Measurements from ENCODE around the gene JAZF1. TPM values are rescaled to one million over a fixed set of nuclear protein-coding genes. Genes with fewer than 3 reads are reported as not detected.

Gene JAZF1
- total and polyA plus RNA-seq, 2 experiments from 2014 or later, result 9.8 to 12.3 TPM

- Histone ChIP-seq H3K27me3 (peaks cover 7% of the 10 kb centered on the region), H3K4me1 (ENCODE audit: low read depth) (no peaks in the 10 kb centered on the region), H3K9me3 (ENCODE audit: low read depth) (no peaks in the 10 kb centered on the region), H3K36me3 (no peaks in the 10 kb centered on the region), H3K27ac (no peak overlapping the region), H3K4me3 (no peak overlapping the region)
- DNase-seq (ENCODE audit: low read depth in 1 of 2, low spot score in 1 of 2), result peak in 1 of 2 donors; percentile 7
- no peak for TF ChIP-seq CTCF (IDR thresholded peaks at IDR 0.05; ENCODE audit: low read depth, low read length)
These were observed 219.3 kb downstream of the JAZF1 start for GRCh38 chr7:27961255-27961654.

GRCh38 chr7:27960415-27960814 is 220.2 kb downstream of the JAZF1 start:
- H3K36me3 ChIP-seq, result no peaks in the 10 kb centered on the region
- no peak for TF ChIP-seq CTCF (IDR thresholded peaks at IDR 0.05; ENCODE audit: low read depth, low read length)
- DNase-seq (ENCODE audit: low read depth in 1 of 2, low spot score in 1 of 2), result no peak
- no peak overlapping the region for H3K4me3 ChIP-seq
- H3K4me1 ChIP-seq (ENCODE audit: low read depth), result no peaks in the 10 kb centered on the region
- peaks cover 4% of the 10 kb centered on the region for H3K27me3 ChIP-seq
- H3K9me3 ChIP-seq (ENCODE audit: low read depth), result no peaks in the 10 kb centered on the region
- H3K27ac ChIP-seq, result no peak overlapping the region

DNA sequence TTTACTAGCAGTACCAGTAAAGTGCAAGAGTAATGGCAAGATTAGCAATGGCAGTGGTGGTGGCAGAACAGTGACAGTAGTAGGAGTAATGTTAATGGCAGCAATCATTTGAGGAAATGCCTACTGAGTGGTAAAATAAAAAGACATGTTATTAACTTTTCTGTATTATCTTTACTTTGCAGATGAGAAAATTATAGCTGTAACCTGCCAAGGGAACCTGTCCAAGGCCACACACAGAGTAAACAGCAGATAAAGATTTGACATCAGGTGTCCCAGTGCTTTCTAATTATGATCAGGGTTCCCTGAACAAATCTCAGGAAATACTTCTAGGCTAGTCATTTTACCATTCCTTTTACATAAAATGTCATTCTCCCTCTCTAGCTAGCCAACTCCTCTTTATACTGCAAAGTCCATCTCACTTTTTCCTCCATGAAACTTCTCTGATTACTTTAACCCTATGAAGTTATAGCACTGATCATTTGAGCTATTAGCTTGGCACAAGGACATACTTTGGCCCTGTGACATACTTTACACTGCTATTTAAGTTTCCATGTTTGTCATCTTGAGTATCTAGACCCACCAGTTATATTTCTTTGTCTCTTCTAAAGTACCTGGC is 221.6 kb downstream of the JAZF1 start:
- H3K27ac ChIP-seq, result no peak overlapping the region
- H3K4me1 ChIP-seq (ENCODE audit: low read depth), result no peaks in the 10 kb centered on the region
- H3K27me3 ChIP-seq, result peaks cover 3% of the 10 kb centered on the region
- TF ChIP-seq CTCF (IDR thresholded peaks at IDR 0.05; ENCODE audit: low read depth, low read length), result no peak
- H3K9me3 ChIP-seq (ENCODE audit: low read depth), result no peaks in the 10 kb centered on the region
- no peaks in the 10 kb centered on the region for H3K36me3 ChIP-seq
- H3K4me3 ChIP-seq, result no peak overlapping the region
- no peak for DNase-seq (ENCODE audit: low read depth in 1 of 2, low spot score in 1 of 2)

DNA sequence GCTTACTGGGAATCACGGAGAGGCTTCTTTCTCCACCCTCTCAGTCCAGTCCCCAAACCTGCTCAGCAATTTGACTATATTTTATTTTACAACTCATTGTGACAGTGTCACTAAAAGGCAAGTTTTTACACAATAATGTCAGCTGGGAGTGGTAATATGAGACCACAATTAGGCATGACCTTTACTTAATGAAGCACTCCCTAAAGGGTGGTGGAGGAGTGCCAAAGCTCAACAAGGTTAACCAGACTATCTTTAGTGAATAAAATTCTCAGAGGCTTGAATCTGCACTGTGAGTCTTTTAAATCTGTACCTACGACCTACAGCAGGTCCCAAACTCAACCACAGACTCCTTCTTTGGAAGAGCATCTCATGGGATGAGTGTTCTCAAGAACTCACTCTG is 225.0 kb downstream of the JAZF1 start:
- H3K9me3 ChIP-seq (ENCODE audit: low read depth), result no peaks in the 10 kb centered on the region
- no peaks in the 10 kb centered on the region for H3K4me1 ChIP-seq (ENCODE audit: low read depth)
- no peak for DNase-seq (ENCODE audit: low read depth in 1 of 2, low spot score in 1 of 2)
- H3K27me3 ChIP-seq, result peaks cover 14% of the 10 kb centered on the region
- H3K36me3 ChIP-seq, result no peaks in the 10 kb centered on the region
- TF ChIP-seq CTCF (IDR thresholded peaks at IDR 0.05; ENCODE audit: low read depth, low read length), result no peak
- H3K4me3 ChIP-seq, result no peak overlapping the region
- no peak overlapping the region for H3K27ac ChIP-seq

DNA sequence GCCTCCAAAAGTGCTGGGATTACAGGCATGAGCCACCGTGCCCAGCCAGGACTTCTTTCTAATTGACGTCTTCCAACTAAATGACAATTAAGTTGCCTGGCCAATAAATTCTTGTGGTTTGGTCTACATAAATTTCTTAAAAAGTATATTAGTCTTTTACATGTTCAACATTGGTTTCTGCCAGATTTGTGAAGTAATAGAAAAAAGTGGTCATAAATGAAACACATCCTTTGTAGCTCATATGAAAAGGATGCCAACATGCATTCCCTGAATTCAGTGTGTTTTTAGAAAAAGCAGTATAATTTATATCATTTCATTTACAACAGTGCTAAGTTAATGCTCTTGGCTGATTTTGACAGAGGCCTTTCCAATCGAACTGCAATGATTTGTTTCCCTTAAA is 225.6 kb downstream of the JAZF1 start:
- Histone ChIP-seq H3K9me3 (ENCODE audit: low read depth) (no peaks in the 10 kb centered on the region), H3K36me3 (no peaks in the 10 kb centered on the region), H3K27me3 (peaks cover 12% of the 10 kb centered on the region), H3K4me1 (ENCODE audit: low read depth) (peaks cover under 1% of the 10 kb centered on the region), H3K27ac (no peak overlapping the region), H3K4me3 (no peak overlapping the region)
- TF ChIP-seq CTCF (IDR thresholded peaks at IDR 0.05; ENCODE audit: low read depth, low read length), result no peak
- no peak for DNase-seq (ENCODE audit: low read depth in 1 of 2, low spot score in 1 of 2)

All from cardiac muscle cell (in vitro differentiated cells and primary cell).